Mammary epithelial cell (primary cell): Measurements from ENCODE around the gene CALML3.

Experiments
- EZH2 ChIP-seq: IDR thresholded peaks from 2 replicates; pipeline ENCODE4 v1.6.1; 2012; ENCODE audit warnings: low read length, inconsistent platforms, borderline replicate concordance
- TF ChIP-seq, protein P1 (sequence below), 2 donors: IDR thresholded peaks in 1 of 2; conservative IDR thresholded peaks in 1 of 2; 2 replicates each; pipeline ENCODE4 v1.5.1; 2011 to 2012; ENCODE audit warnings: inconsistent platforms in 2 of 2, low read length in 2 of 2, mild to moderate bottlenecking in 2 of 2, control low read depth in 1 of 2, low read depth in 1 of 2; ENCODE audit not compliant: insufficient read depth in 1 of 2; ENCODE audit errors: extremely low read depth in 1 of 2

DNA sequence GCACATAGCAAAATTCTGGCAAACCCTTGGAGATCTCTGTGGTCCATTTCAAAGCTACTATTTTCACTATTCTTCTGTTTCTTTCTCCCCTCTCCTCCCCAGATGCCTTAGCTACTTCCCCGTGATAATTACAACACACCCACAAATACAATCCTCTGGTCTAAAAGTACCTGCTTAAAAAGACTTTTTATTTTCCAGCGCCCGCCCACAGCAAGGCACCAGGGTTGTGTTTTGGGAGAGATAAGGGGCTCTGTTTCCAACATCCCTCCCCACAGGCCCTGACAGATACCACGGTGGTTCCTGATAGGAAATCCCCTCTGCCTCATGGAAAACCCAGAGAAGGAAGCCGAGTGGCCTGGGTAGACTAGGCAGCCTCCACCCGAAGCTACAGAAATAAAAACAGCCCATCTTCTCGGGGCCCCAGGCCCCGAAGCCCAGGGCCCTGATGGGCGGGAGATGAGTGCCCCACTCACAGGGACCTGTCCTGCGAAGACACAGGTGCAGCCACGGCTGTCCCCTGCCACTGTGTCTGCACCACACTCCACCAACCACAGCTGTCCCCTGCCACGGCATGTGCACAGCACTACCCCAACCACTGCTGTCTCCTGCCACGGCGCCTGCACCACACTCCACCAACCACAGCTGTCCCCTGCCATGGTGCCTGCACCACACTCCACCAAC is 45.1 kb upstream of the CALML3 start:
- TF ChIP-seq, protein P1, sequence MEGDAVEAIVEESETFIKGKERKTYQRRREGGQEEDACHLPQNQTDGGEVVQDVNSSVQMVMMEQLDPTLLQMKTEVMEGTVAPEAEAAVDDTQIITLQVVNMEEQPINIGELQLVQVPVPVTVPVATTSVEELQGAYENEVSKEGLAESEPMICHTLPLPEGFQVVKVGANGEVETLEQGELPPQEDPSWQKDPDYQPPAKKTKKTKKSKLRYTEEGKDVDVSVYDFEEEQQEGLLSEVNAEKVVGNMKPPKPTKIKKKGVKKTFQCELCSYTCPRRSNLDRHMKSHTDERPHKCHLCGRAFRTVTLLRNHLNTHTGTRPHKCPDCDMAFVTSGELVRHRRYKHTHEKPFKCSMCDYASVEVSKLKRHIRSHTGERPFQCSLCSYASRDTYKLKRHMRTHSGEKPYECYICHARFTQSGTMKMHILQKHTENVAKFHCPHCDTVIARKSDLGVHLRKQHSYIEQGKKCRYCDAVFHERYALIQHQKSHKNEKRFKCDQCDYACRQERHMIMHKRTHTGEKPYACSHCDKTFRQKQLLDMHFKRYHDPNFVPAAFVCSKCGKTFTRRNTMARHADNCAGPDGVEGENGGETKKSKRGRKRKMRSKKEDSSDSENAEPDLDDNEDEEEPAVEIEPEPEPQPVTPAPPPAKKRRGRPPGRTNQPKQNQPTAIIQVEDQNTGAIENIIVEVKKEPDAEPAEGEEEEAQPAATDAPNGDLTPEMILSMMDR (conservative IDR thresholded peaks at IDR 0.05 in 1 of 2, IDR thresholded peaks at IDR 0.05 in 1 of 2; ENCODE audit: extremely low read depth in 1 of 2, insufficient read depth in 1 of 2, low read depth in 1 of 2, low read length in 2 of 2) = no peak
- TF ChIP-seq EZH2 = no peak
